Stomach smooth muscle (tissue), 2 donors: ENCODE measurements around the gene PEX11G.

ENCODE experiments used
- H3K27ac ChIP-seq: one replicate; pipeline ENCODE4 v1.7.0; 2013; ENCODE audit warnings: mild to moderate bottlenecking, low read length, inconsistent platforms
- H3K27me3 ChIP-seq, 2 donors: one replicate each; pipeline ENCODE4 v1.7.0; 2013; ENCODE audit warnings: low read length in 2 of 2; ENCODE audit not compliant: insufficient read depth in 2 of 2, control insufficient read depth in 1 of 2
- H3K36me3 ChIP-seq, 2 donors: one replicate each; pipeline ENCODE4 v1.7.0; 2013; ENCODE audit warnings: low read length in 2 of 2; ENCODE audit not compliant: control insufficient read depth in 2 of 2, insufficient read depth in 2 of 2
- H3K4me1 ChIP-seq: one replicate; pipeline ENCODE4 v1.7.0; 2013; ENCODE audit warnings: low read length; ENCODE audit not compliant: control insufficient read depth, insufficient read depth
- H3K4me3 ChIP-seq, 2 donors: one replicate each; pipeline ENCODE4 v1.7.0; 2013; ENCODE audit warnings: low read length in 2 of 2
- H3K9ac ChIP-seq, 2 donors: one replicate each; pipeline ENCODE4 v1.7.0; 2013; ENCODE audit warnings: low read length in 2 of 2, mild to moderate bottlenecking in 1 of 2
- H3K9me3 ChIP-seq, 2 donors: one replicate each; pipeline ENCODE4 v1.7.0; 2013; ENCODE audit warnings: low read length in 2 of 2; ENCODE audit not compliant: control insufficient read depth in 2 of 2
- donor health status: healthy.
- donor health status: Pancreatic carcinoma.

Gene PEX11G

GRCh38 chr19:7528192-7528519 lies 39.3 kb upstream of the PEX11G start:
- Histone ChIP-seq H3K36me3 (peaks cover 0 to 22% of the 10 kb centered on the region in 2 donors), H3K4me1 (peaks cover 10% of the 10 kb centered on the region), H3K27ac (no peak overlapping the region), H3K27me3 (no peaks in the 10 kb centered on the region), H3K4me3 (no peak overlapping the region), H3K9ac (no peak overlapping the region), H3K9me3 (no peaks in the 10 kb centered on the region)

- H3K27ac ChIP-seq = no peak overlapping the region
- peaks cover 0 to 22% of the 10 kb centered on the region in 2 donors for H3K36me3 ChIP-seq
- no peaks in the 10 kb centered on the region for H3K9me3 ChIP-seq
- peaks cover 14% of the 10 kb centered on the region for H3K4me1 ChIP-seq
- H3K4me3 ChIP-seq = no peak overlapping the region
- no peaks in the 10 kb centered on the region for H3K27me3 ChIP-seq
- no peak overlapping the region for H3K9ac ChIP-seq
Observed at GRCh38 chr19:7527516-7528191, 38.8 kb upstream of the PEX11G start.

- Histone ChIP-seq H3K36me3 (peaks cover 0 to 19% of the 10 kb centered on the region in 2 donors), H3K4me1 (peaks cover 24% of the 10 kb centered on the region), H3K27ac (no peak overlapping the region), H3K4me3 (no peak overlapping the region), H3K9me3 (no peaks in the 10 kb centered on the region), H3K27me3 (no peaks in the 10 kb centered on the region), H3K9ac (no peak overlapping the region)
Observed at GRCh38 chr19:7526059-7526929, 37.5 kb upstream of the PEX11G start.

GRCh38 chr19:7524992-7525739 lies 36.3 kb upstream of the PEX11G start:
- Histone ChIP-seq H3K36me3 (peaks cover 0 to 19% of the 10 kb centered on the region in 2 donors), H3K27me3 (no peaks in the 10 kb centered on the region), H3K27ac (no peak overlapping the region), H3K9me3 (no peaks in the 10 kb centered on the region), H3K9ac (no peak overlapping the region), H3K4me1 (peaks cover 24% of the 10 kb centered on the region), H3K4me3 (no peak overlapping the region)

- Histone ChIP-seq H3K9me3 (no peaks in the 10 kb centered on the region), H3K4me3 (no peak overlapping the region), H3K27ac (no peak overlapping the region), H3K9ac (no peak overlapping the region), H3K27me3 (no peaks in the 10 kb centered on the region), H3K36me3 (peaks cover 0 to 17% of the 10 kb centered on the region in 2 donors), H3K4me1 (peaks cover 24% of the 10 kb centered on the region)
Observed at GRCh38 chr19:7524523-7524922, 35.7 kb upstream of the PEX11G start.

GRCh38 chr19:7522923-7523667 lies 34.3 kb upstream of the PEX11G start:
- Histone ChIP-seq H3K27me3 (no peaks in the 10 kb centered on the region), H3K36me3 (peaks cover 0 to 13% of the 10 kb centered on the region in 2 donors), H3K4me3 (peak overlapping the region; percentile 54 to 84), H3K4me1 (peaks cover 24% of the 10 kb centered on the region), H3K9ac (peak overlapping the region; percentile 71 to 79), H3K9me3 (no peaks in the 10 kb centered on the region), H3K27ac (peak overlapping the region; percentile 58)

GRCh38 chr19:7522072-7522922 lies 33.5 kb upstream of the PEX11G start, which contains the start of gene MCOLN1:
Gene MCOLN1, plus strand, starts transcription at chr19:7522624. Its CDS starts 127 bp downstream, at chr19:7522751.
- Histone ChIP-seq H3K27me3 (no peaks in the 10 kb centered on the region), H3K4me1 (peaks cover 26% of the 10 kb centered on the region), H3K9me3 (no peaks in the 10 kb centered on the region), H3K4me3 (peak within 1 kb of the TSS; percentile 54 to 84), H3K27ac (peak within 1 kb of the TSS; percentile 58), H3K9ac (peak within 1 kb of the TSS; percentile 71 to 79), H3K36me3 (peaks cover 0 to 13% of the 10 kb centered on the region in 2 donors)

GRCh38 chr19:7521551-7522071 lies 32.8 kb upstream of the PEX11G start:
- Histone ChIP-seq H3K4me3 (peak overlapping the region; percentile 54 to 84), H3K27me3 (no peaks in the 10 kb centered on the region), H3K36me3 (peaks cover 0 to 8% of the 10 kb centered on the region in 2 donors), H3K9me3 (no peaks in the 10 kb centered on the region), H3K27ac (peak overlapping the region; percentile 58), H3K4me1 (peaks cover 33% of the 10 kb centered on the region), H3K9ac (peak overlapping the region; percentile 55 to 79)

- H3K27me3 ChIP-seq = no peaks in the 10 kb centered on the region
- H3K27ac ChIP-seq = no peak overlapping the region
- H3K4me3 ChIP-seq = no peak overlapping the region
- peaks cover 35% of the 10 kb centered on the region for H3K4me1 ChIP-seq
- no peak overlapping the region for H3K9ac ChIP-seq
- no peaks in the 10 kb centered on the region for H3K9me3 ChIP-seq
- peaks cover 0 to 2% of the 10 kb centered on the region in 2 donors for H3K36me3 ChIP-seq
Observed at GRCh38 chr19:7520131-7521051, 31.6 kb upstream of the PEX11G start.
